WERI-Rb-1 (cell line): ENCODE results near the gene TSPAN31.

ENCODE experiments used
- DNase-seq: peaks from one replicate; pipeline ENCODE4 v3.0.0-alpha.2; 2020
- H3K27ac ChIP-seq: fragments of 250-450 bp; sonication (Bioruptor Pico); 2 replicates; pipeline ENCODE4 v1.5.1; 2020; ENCODE audit warnings: mild to moderate bottlenecking, moderate library complexity
- H3K27me3 ChIP-seq: fragments of 250-450 bp; sonication (Bioruptor Pico); 2 replicates; pipeline ENCODE4 v1.5.1; 2021; ENCODE audit warnings: mild to moderate bottlenecking, low read depth, moderate library complexity; ENCODE audit not compliant: insufficient read depth, severe bottlenecking
- H3K36me3 ChIP-seq: fragments of 250-450 bp; sonication (Bioruptor Pico); 2 replicates; pipeline ENCODE4 v1.5.1; 2020; ENCODE audit warnings: mild to moderate bottlenecking, moderate library complexity
- H3K4me3 ChIP-seq: 2 replicates; pipeline ENCODE4 v1.5.1; 2011; ENCODE audit warnings: low read depth, mild to moderate bottlenecking, control low read depth, low read length
- H3K9me3 ChIP-seq: fragments of 250-450 bp; sonication (Bioruptor Pico); 2 replicates; pipeline ENCODE4 v1.5.1; 2021; ENCODE audit warnings: mild to moderate bottlenecking, moderate library complexity; ENCODE audit not compliant: severe bottlenecking
- CTCF ChIP-seq: IDR thresholded peaks from 2 replicates; pipeline ENCODE4 v1.5.1; 2011; ENCODE audit warnings: low read depth, mild to moderate bottlenecking, control low read depth, inconsistent platforms, low read length

TSPAN31 gene

GRCh38 chr12:57781244-57781643 lies 36.4 kb downstream of the TSPAN31 start:
- Histone ChIP-seq H3K27me3 (no peaks in the 10 kb centered on the region), H3K4me3 (no peak overlapping the region), H3K9me3 (no peaks in the 10 kb centered on the region), H3K27ac (no peak overlapping the region), H3K36me3 (peaks cover 32% of the 10 kb centered on the region)
- no peak for TF ChIP-seq CTCF
- no peak for DNase-seq

- H3K27ac ChIP-seq = no peak overlapping the region
- no peak for TF ChIP-seq CTCF
- H3K27me3 ChIP-seq = no peaks in the 10 kb centered on the region
- no peaks in the 10 kb centered on the region for H3K9me3 ChIP-seq
- peaks cover 38% of the 10 kb centered on the region for H3K36me3 ChIP-seq
- no peak overlapping the region for H3K4me3 ChIP-seq
- DNase-seq = no peak
Measured at GRCh38 chr12:57781801-57782200, 37.0 kb downstream of the TSPAN31 start.

- DNase-seq = no peak
- Histone ChIP-seq H3K27me3 (no peaks in the 10 kb centered on the region), H3K27ac (no peak overlapping the region), H3K4me3 (no peak overlapping the region), H3K36me3 (peaks cover 42% of the 10 kb centered on the region), H3K9me3 (no peaks in the 10 kb centered on the region)
- TF ChIP-seq CTCF = no peak
Measured at GRCh38 chr12:57782243-57782607, 37.4 kb downstream of the TSPAN31 start.

- Histone ChIP-seq H3K27me3 (no peaks in the 10 kb centered on the region), H3K36me3 (peaks cover 47% of the 10 kb centered on the region), H3K9me3 (no peaks in the 10 kb centered on the region), H3K27ac (peak within 1 kb of the TSS; percentile 55), H3K4me3 (peak within 1 kb of the TSS; percentile 93)
- peak; percentile 91 for TF ChIP-seq CTCF
- peak; percentile 96 for DNase-seq
Measured at GRCh38 chr12:57782608-57783465, 38.0 kb downstream of the TSPAN31 start, which contains the start of gene TSFM. TSFM (plus strand) TSS chr12:57782787; CDS start chr12:57782802, 15 bp downstream.

- H3K36me3 ChIP-seq = peaks cover 53% of the 10 kb centered on the region
- no peaks in the 10 kb centered on the region for H3K9me3 ChIP-seq
- H3K4me3 ChIP-seq = peak overlapping the region; percentile 93
- no peak for TF ChIP-seq CTCF
- no peak for DNase-seq
- no peaks in the 10 kb centered on the region for H3K27me3 ChIP-seq
- no peak overlapping the region for H3K27ac ChIP-seq
Measured at GRCh38 chr12:57783466-57783801, 38.6 kb downstream of the TSPAN31 start.

GRCh38 chr12:57783861-57784260 lies 39.0 kb downstream of the TSPAN31 start:
- Histone ChIP-seq H3K9me3 (no peaks in the 10 kb centered on the region), H3K36me3 (peaks cover 55% of the 10 kb centered on the region), H3K27ac (no peak overlapping the region), H3K4me3 (no peak overlapping the region), H3K27me3 (no peaks in the 10 kb centered on the region)
- no peak for DNase-seq
- TF ChIP-seq CTCF = no peak
